ENCODE data around the gene MRPL14.

GRCh38 chr6:44122801-44123200, 4.5 kb downstream of the MRPL14 start:
- TF ChIP-seq CTCF (IDR thresholded peaks at IDR 0.05) (no peak), POLR2A (IDR thresholded peaks at IDR 0.05) (no peak)

Measured in esophagus squamous epithelium (tissue), 4 donors.